IPS-18c (cell line): ENCODE results near the gene TSHZ1.

Experiments used
- H3K4me3 ChIP-seq: 2 replicates; pipeline ENCODE4 v1.7.0; 2013; ENCODE audit warnings: low read depth, mild to moderate bottlenecking, low read length, moderate library complexity; ENCODE audit not compliant: insufficient read depth
- H3K9me3 ChIP-seq: one replicate; pipeline ENCODE4 v1.6.1; 2013; ENCODE audit warnings: mild to moderate bottlenecking, low read length, moderate library complexity; ENCODE audit not compliant: control insufficient read depth, insufficient read depth

The TSHZ1 gene

GRCh38 chr18:75214332-75214690 lies 3.7 kb downstream of the TSHZ1 start:
- Histone ChIP-seq H3K4me3 (no peak overlapping the region), H3K9me3 (peaks cover 2% of the 10 kb centered on the region)

GRCh38 chr18:75214766-75215510 lies 4.3 kb downstream of the TSHZ1 start:
- H3K9me3 ChIP-seq = peaks cover 2% of the 10 kb centered on the region
- no peak overlapping the region for H3K4me3 ChIP-seq

- Histone ChIP-seq H3K9me3 (peaks cover 2% of the 10 kb centered on the region), H3K4me3 (no peak overlapping the region)
Observed at GRCh38 chr18:75215663-75216062, 5.1 kb downstream of the TSHZ1 start.

GRCh38 chr18:75216212-75216910 lies 5.8 kb downstream of the TSHZ1 start:
- no peak overlapping the region for H3K4me3 ChIP-seq

GRCh38 chr18:75216911-75217689 lies 6.5 kb downstream of the TSHZ1 start:
- H3K4me3 ChIP-seq = no peak overlapping the region
- no peaks in the 10 kb centered on the region for H3K9me3 ChIP-seq

More at GRCh38 chr18:75216212-75216910, 5.8 kb downstream of the TSHZ1 start:
- no peaks in the 10 kb centered on the region for H3K9me3 ChIP-seq

- no peaks in the 10 kb centered on the region for H3K9me3 ChIP-seq
- no peak overlapping the region for H3K4me3 ChIP-seq
Observed at GRCh38 chr18:75218065-75218923, 7.7 kb downstream of the TSHZ1 start.

GRCh38 chr18:75219745-75220375 lies 9.3 kb downstream of the TSHZ1 start:
- Histone ChIP-seq H3K4me3 (no peak overlapping the region), H3K9me3 (no peaks in the 10 kb centered on the region)

- no peak overlapping the region for H3K4me3 ChIP-seq
Observed at GRCh38 chr18:75220551-75221355, 10.2 kb downstream of the TSHZ1 start.

GRCh38 chr18:75221397-75221796 lies 10.8 kb downstream of the TSHZ1 start:
- no peaks in the 10 kb centered on the region for H3K9me3 ChIP-seq

More at GRCh38 chr18:75220551-75221355, 10.2 kb downstream of the TSHZ1 start:
- no peaks in the 10 kb centered on the region for H3K9me3 ChIP-seq

GRCh38 chr18:75221897-75222296 lies 11.3 kb downstream of the TSHZ1 start:
- no peaks in the 10 kb centered on the region for H3K9me3 ChIP-seq

More at GRCh38 chr18:75221397-75221796, 10.8 kb downstream of the TSHZ1 start:
- H3K4me3 ChIP-seq = no peak overlapping the region

GRCh38 chr18:75222407-75222806 lies 11.8 kb downstream of the TSHZ1 start:
- H3K4me3 ChIP-seq = no peak overlapping the region
- no peaks in the 10 kb centered on the region for H3K9me3 ChIP-seq

More at GRCh38 chr18:75221897-75222296, 11.3 kb downstream of the TSHZ1 start:
- H3K4me3 ChIP-seq = no peak overlapping the region

- Histone ChIP-seq H3K4me3 (no peak overlapping the region), H3K9me3 (no peaks in the 10 kb centered on the region)
Observed at GRCh38 chr18:75223687-75224347, 13.2 kb downstream of the TSHZ1 start.

- no peaks in the 10 kb centered on the region for H3K9me3 ChIP-seq
- no peak overlapping the region for H3K4me3 ChIP-seq
Observed at GRCh38 chr18:75226286-75226955, 15.8 kb downstream of the TSHZ1 start.

- Histone ChIP-seq H3K4me3 (no peak overlapping the region), H3K9me3 (no peaks in the 10 kb centered on the region)
Observed at GRCh38 chr18:75226956-75227316, 16.3 kb downstream of the TSHZ1 start.
